GM08714 (cell line): ENCODE measurements around the gene HAUS5.
A peak's percentile ranks its signal among the peaks of the same experiment; 100 is the strongest.
"Not testable (repeated sequence)": the region's sequence is repeated elsewhere in the genome, so short reads cannot be mapped to it uniquely, and the experiment has no call there.

Experiments used
- H3K4me3 ChIP-seq: fragments of 200-500 bp; sonication (Bioruptor generic); 2 replicates; pipeline ENCODE4 v1.5.1; 2014; ENCODE audit warnings: mild to moderate bottlenecking, low read length, inconsistent platforms
- ZNF274 ChIP-seq: IDR thresholded peaks from 2 replicates; pipeline ENCODE4 v1.6.1; 2012; ENCODE audit warnings: mild to moderate bottlenecking, low read depth, low read length

The HAUS5 gene

GRCh38 chr19:35595928-35596327 is 16.6 kb upstream of the HAUS5 start:
- TF ChIP-seq ZNF274 = no peak
- H3K4me3 ChIP-seq = no peak overlapping the region

DNA sequence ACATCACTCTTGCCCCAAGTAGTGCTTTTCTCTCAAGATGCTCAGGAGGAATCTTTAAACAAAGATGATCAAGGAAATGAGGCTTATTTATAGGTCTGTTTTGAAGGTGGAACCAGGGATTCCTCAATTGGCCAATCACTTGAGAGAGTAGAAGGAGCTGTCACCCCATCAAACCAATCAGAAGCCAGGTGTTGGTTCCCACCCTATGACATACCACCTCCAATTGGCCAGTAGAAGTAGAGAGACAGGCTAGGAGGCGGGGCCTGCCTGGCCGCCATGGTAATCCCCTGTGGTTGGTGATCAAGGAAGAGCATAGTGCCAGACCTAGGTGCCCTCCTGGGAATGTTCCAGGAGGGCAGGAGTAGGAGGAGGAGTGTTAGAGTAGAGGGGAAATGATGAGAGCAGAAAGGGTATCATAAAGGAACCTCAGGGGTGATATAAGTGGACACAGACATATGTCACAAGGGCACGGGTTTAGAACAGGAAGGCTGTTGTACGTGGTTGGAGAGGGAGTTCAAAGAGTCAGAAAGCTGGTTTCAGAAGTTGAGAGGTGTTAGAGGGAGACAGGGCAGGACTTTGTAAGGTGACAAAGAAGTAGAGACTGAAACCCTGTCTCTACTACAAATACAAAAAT is 16.1 kb upstream of the HAUS5 start:
- TF ChIP-seq ZNF274 = no peak
- no peak overlapping the region for H3K4me3 ChIP-seq

DNA sequence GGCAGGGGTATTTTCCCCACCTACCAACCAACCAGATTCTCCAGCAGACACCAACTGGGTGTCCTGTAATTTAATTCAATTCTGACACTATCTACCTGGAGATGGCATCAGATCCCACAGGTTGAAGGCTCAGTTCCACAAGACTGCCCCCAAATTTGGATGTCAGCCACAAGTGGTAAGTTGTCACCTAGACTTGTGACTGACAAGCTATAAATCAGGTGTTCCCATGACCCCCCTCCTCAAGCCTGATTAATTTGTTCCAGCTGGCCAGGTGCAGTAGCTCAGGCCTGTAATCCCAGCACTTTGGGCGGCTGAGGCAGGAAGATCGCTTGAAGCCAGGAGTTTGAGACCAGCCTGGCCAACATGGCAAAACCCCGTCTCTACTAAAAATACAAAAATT is 10.6 kb upstream of the HAUS5 start:
- TF ChIP-seq ZNF274 = no peak
- H3K4me3 ChIP-seq = no peak overlapping the region

GRCh38 chr19:35604436-35604835 is 8.1 kb upstream of the HAUS5 start:
- H3K4me3 ChIP-seq = not testable (repeated sequence)

GRCh38 chr19:35607170-35607569 is 5.4 kb upstream of the HAUS5 start:
- H3K4me3 ChIP-seq = not testable (repeated sequence)

- no peak overlapping the region for H3K4me3 ChIP-seq
- TF ChIP-seq ZNF274 = no peak
These were observed 4.9 kb upstream of the HAUS5 start for GRCh38 chr19:35607661-35608060.

DNA sequence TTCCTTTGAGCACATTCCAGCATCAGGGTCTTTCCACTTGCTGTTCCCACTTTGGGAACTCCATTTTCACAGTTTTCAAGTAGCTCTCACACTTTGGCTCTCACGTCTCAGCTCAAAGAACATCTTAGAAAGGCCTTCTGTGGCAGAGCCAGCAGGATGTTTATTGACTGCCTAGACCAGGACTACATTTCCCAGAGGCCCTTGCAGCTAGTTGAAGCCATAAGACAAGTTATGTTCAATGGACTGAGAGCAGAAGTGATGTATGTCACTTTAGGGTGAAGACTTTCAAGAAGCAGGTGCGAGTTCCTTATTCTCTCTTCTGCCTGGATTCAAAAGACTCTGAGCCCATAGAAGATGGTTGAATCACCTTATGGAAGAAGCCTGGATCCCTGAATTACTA is 4.3 kb upstream of the HAUS5 start:
- H3K4me3 ChIP-seq = no peak overlapping the region
- TF ChIP-seq ZNF274 = no peak

GRCh38 chr19:35609851-35610353 is 2.6 kb upstream of the HAUS5 start:
- no peak overlapping the region; the same call in 1 of the 2 replicates for H3K4me3 ChIP-seq
- no peak for TF ChIP-seq ZNF274

DNA sequence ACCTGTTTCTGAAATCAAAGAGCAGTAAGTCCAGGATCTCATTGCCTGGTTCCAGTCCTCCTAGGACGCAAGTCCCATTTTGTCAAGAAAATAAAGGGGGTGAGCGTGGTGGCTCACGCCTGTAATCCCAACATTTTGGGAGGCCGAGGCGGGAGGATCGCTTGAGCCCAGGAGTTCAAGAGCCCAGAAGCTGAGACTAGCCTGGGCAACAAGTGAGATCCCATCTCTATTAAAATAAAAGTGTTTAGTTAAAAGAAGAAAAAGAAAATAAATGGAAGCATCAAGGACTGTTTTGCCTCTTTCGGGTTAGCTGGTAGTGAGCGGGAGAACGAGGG is 344 bp upstream of the HAUS5 start:
- peak overlapping the region; percentile 21; the same call in 1 of the 2 replicates for H3K4me3 ChIP-seq

GRCh38 chr19:35613574-35613973 is 1.0 kb downstream of the HAUS5 start:
- no peak for TF ChIP-seq ZNF274
- H3K4me3 ChIP-seq = peak overlapping the region; percentile 94

More for the DNA sequence above, 344 bp upstream of the HAUS5 start:
- TF ChIP-seq ZNF274 = no peak

DNA sequence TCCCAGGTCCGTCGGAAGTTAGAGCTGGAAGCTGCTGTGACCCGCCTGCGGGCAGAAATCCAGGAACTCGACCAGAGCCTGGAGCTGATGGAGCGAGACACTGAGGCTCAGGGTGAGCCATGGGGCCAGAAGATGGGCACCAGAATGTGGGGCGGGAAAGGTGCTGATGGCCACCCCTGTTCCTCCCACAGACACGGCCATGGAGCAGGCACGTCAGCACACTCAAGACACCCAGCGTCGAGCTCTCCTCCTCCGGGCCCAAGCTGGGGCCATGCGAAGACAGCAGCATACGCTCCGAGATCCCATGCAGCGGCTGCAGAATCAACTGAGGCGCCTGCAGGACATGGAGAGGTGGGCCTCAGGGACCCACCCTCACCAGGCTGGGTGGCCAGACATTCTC is 2.5 kb downstream of the HAUS5 start:
- no peak for TF ChIP-seq ZNF274
- H3K4me3 ChIP-seq = no peak overlapping the region

DNA sequence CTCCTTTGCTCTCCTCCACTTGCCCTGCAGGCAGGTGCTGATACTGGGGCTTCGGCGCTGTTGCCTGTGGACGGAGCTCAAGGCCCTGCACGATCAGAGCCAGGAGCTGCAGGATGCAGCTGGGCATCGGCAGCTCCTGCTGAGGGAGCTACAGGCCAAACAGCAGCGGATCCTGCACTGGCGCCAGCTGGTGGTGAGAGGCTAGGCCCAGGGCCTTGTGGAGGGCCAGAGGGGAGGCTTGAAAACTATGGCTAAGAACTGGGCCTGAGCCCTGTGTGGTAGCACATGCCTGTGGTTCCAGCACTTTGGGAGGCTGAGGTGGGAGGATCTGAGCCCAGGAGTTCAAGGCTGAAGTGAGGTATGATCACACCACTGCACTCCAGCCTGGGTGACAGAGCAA is 6.3 kb downstream of the HAUS5 start:
- H3K4me3 ChIP-seq = no peak overlapping the region
- no peak for TF ChIP-seq ZNF274

- no peak for TF ChIP-seq ZNF274
- no peak overlapping the region for H3K4me3 ChIP-seq
These were observed 6.9 kb downstream of the HAUS5 start for GRCh38 chr19:35619290-35619923.

GRCh38 chr19:35620001-35620400 is 7.5 kb downstream of the HAUS5 start:
- no peak for TF ChIP-seq ZNF274
- H3K4me3 ChIP-seq = no peak overlapping the region

- TF ChIP-seq ZNF274 = no peak
- no peak overlapping the region for H3K4me3 ChIP-seq
These were observed 9.2 kb downstream of the HAUS5 start for GRCh38 chr19:35621708-35622107.

DNA sequence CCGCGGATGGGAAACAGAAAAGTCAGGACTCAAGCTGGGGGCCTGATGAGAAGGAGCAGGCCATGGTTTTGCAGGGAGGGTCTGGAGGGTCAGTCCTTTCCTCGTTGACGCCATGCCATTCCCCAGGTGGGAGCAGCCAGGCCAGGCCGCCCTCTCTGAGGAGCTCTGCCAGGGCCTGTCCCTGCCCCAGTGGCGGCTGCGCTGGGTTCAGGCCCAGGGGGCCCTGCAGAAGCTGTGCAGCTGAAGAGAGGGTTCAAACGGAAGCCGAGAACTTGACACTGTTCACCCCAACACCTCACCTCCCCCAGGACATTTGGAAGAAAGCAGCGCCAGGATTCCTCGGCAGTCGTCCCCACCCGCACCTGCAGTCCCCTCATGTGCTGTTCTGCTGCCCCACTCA is 10.2 kb downstream of the HAUS5 start:
- TF ChIP-seq ZNF274 = no peak
- H3K4me3 ChIP-seq = no peak overlapping the region
